GM12878 (cell line): ENCODE data around the gene FOXRED2.
"Not testable (repeated sequence)": the region's sequence is repeated elsewhere in the genome, so short reads cannot be mapped to it uniquely, and the experiment has no call there.

ENCODE experiments used
- BACH1 ChIP-seq: fragments of 450-650 bp; IDR thresholded peaks from 2 replicates; pipeline ENCODE4 v1.6.1; 2017; ENCODE audit warnings: mild to moderate bottlenecking, borderline replicate concordance
- POLR2A ChIP-seq: IDR thresholded peaks from 2 replicates; pipeline ENCODE4 v1.6.1; 2011; ENCODE audit warnings: low read depth, mild to moderate bottlenecking, low read length
- POLR2AphosphoS5 ChIP-seq: IDR thresholded peaks from 2 replicates; pipeline ENCODE4 v1.6.1; 2011; ENCODE audit warnings: mild to moderate bottlenecking, low read length, inconsistent platforms
- TF ChIP-seq, protein P1 (sequence below): IDR thresholded peaks from 2 replicates; pipeline ENCODE4 v1.6.1; 2012; ENCODE audit warnings: mild to moderate bottlenecking, low read depth, low read length
- TF ChIP-seq, protein P2 (sequence below): fragments of 450-650 bp; IDR thresholded peaks from 2 replicates; pipeline ENCODE4 v1.6.1; 2017; ENCODE audit warnings: mild to moderate bottlenecking

DNA sequence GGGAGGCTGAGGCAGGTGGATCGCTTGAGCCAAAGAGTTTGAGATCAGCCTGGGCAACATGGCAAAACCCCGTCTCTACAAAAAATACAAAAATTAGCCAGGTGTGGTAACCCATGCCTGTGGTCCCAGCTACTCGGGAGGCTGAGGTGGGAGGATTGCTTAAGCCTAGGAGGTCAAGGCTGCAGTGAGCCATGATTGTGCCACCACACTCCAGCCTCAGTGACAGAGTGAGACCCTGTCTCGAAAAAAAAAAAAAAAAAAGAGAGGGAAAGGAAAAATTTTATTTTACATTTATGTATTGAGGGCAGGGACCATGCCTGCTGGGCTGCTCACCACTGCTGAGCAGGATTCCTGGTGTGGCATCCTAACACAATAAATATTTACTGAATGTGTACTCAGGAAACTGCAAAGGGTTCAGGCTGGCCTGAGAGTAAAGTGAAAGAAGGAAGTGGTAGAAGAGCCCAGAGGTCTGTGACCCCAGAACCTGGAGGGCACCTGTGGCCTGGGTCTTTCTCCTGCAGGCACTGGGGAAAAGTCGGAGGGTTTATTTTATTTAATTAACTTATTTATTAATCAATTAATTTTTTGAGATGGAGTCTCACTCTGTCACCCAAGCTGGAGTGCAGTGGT, 53.7 kb downstream of the FOXRED2 start:
- TF ChIP-seq, protein P1, sequence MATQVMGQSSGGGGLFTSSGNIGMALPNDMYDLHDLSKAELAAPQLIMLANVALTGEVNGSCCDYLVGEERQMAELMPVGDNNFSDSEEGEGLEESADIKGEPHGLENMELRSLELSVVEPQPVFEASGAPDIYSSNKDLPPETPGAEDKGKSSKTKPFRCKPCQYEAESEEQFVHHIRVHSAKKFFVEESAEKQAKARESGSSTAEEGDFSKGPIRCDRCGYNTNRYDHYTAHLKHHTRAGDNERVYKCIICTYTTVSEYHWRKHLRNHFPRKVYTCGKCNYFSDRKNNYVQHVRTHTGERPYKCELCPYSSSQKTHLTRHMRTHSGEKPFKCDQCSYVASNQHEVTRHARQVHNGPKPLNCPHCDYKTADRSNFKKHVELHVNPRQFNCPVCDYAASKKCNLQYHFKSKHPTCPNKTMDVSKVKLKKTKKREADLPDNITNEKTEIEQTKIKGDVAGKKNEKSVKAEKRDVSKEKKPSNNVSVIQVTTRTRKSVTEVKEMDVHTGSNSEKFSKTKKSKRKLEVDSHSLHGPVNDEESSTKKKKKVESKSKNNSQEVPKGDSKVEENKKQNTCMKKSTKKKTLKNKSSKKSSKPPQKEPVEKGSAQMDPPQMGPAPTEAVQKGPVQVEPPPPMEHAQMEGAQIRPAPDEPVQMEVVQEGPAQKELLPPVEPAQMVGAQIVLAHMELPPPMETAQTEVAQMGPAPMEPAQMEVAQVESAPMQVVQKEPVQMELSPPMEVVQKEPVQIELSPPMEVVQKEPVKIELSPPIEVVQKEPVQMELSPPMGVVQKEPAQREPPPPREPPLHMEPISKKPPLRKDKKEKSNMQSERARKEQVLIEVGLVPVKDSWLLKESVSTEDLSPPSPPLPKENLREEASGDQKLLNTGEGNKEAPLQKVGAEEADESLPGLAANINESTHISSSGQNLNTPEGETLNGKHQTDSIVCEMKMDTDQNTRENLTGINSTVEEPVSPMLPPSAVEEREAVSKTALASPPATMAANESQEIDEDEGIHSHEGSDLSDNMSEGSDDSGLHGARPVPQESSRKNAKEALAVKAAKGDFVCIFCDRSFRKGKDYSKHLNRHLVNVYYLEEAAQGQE, result not testable (repeated sequence)
- not testable (repeated sequence) for TF ChIP-seq BACH1, POLR2AphosphoS5, POLR2A
- TF ChIP-seq, protein P2, sequence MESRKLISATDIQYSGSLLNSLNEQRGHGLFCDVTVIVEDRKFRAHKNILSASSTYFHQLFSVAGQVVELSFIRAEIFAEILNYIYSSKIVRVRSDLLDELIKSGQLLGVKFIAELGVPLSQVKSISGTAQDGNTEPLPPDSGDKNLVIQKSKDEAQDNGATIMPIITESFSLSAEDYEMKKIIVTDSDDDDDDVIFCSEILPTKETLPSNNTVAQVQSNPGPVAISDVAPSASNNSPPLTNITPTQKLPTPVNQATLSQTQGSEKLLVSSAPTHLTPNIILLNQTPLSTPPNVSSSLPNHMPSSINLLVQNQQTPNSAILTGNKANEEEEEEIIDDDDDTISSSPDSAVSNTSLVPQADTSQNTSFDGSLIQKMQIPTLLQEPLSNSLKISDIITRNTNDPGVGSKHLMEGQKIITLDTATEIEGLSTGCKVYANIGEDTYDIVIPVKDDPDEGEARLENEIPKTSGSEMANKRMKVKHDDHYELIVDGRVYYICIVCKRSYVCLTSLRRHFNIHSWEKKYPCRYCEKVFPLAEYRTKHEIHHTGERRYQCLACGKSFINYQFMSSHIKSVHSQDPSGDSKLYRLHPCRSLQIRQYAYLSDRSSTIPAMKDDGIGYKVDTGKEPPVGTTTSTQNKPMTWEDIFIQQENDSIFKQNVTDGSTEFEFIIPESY, result not testable (repeated sequence)
